GM19035 (cell line): Measurements from ENCODE around the gene PIP5K1B.
"Not testable (repeated sequence)": the region's sequence is repeated elsewhere in the genome, so short reads cannot be mapped to it uniquely, and the experiment has no call there.

ENCODE experiments used
- ATAC-seq: cut with Tn5 transposase; IDR thresholded peaks from one replicate; pipeline ENCODE4 v1.9.1; 2021; ENCODE audit not compliant: unreplicated experiment

The PIP5K1B gene, protein sequence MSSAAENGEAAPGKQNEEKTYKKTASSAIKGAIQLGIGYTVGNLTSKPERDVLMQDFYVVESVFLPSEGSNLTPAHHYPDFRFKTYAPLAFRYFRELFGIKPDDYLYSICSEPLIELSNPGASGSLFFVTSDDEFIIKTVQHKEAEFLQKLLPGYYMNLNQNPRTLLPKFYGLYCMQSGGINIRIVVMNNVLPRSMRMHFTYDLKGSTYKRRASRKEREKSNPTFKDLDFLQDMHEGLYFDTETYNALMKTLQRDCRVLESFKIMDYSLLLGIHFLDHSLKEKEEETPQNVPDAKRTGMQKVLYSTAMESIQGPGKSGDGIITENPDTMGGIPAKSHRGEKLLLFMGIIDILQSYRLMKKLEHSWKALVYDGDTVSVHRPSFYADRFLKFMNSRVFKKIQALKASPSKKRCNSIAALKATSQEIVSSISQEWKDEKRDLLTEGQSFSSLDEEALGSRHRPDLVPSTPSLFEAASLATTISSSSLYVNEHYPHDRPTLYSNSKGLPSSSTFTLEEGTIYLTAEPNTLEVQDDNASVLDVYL

GRCh38 chr9:68704814-68705530, at the start of gene PIP5K1B:
Gene PIP5K1B (plus strand): TSS chr9:68705240. CDS start chr9:68822615, 117,375 bp downstream.
- peak; percentile 80 for ATAC-seq

DNA sequence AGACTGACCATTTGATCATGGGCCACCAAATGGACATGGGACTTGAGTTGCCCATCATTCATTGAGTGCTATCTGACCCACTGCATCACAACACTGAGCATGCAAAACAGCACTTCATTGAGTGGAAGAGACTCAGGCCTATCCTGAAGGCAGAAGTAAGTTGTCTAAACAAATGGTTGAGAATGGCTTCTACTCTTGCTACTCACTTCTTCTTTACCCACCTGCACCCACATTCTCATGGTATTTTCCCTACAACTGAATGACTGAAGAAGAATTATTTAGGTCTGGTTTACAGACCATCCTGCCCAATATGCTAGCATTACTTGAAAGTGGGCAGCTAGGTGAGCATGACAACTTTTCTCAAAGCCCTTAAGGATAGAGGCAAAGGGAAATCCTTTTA, 41.0 kb upstream of the PIP5K1B start:
- no peak for ATAC-seq

DNA sequence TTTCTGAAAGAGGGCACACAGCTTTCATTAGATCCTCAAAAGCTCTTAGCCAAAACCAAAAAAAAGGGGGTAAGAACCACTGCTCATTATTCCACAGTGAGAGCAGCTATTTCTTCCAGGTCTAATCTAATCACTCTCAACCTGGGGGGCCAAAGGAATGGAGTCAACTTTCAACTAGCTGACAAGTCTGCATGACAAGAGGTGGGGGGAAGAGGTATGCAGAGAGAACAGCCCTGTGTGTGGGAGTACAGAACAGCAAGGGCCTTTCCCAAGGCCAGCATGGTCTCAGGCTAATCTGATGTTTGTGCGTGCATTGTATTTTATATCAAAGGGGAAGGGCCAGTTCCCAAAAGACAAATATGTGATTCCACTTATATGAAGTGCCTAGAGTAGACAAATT, 36.9 kb upstream of the PIP5K1B start:
- ATAC-seq = no peak

DNA sequence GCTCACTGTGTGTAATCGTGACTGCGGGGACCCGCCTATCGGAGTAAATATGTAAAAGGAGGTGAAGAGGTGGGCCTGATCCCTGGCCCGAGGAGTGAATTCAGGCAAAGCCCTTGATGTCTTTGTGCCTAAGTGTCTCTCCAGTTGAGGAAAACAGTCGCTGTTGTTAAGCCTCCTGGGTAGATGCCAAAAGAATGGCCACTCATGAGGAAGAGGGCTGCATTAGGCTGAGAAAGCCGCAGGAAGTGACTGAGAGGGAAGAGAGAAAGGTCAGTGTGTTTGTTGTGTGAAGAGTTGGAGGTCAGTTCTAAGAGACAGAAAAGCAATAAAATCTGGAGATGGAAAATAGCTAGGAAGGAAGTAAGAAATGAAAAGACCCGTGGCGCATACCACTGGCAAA, 35.8 kb upstream of the PIP5K1B start:
- no peak for ATAC-seq

GRCh38 chr9:68672215-68672614, 32.8 kb upstream of the PIP5K1B start:
- ATAC-seq = no peak

DNA sequence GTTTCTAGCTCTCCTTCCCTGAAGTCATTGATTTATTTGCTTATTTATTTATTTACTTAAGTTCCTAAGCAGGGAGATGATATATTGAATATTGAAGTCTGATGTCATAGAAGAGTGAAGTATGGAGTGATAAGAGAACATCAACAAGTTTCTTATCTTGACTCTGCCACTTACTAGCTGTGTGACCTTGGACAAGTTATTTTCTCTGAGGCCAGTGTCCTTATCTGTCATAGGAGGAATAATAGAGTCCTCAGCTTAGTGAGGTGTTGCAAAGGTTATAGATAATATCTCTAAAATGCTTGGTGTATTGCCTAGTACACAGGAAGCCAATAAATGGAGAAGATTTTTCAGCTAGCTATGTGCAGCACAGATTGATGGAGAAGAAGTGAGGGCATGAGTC, 32.4 kb upstream of the PIP5K1B start:
- ATAC-seq = no peak

- no peak for ATAC-seq
These were observed 26.6 kb upstream of the PIP5K1B start for GRCh38 chr9:68678430-68678829.

DNA sequence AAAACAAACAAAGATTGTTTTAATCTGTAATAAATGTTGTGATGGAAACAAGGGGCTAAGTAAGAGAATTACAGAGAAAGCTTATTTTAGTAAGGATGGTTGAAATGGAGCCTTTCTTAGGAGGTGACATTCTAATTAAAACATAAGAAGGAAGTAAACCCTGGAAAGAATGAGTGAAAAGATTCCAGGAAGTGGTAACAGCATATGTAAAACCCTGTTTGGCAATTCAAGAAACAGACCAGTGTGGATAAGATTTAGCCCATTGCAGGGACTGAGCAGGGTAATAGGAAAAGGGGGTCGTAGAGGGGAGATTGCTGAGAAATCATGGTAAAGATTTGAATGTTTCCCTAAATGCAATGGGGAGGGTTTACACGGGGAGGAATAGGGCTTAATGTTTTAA, 21.6 kb upstream of the PIP5K1B start:
- no peak for ATAC-seq

DNA sequence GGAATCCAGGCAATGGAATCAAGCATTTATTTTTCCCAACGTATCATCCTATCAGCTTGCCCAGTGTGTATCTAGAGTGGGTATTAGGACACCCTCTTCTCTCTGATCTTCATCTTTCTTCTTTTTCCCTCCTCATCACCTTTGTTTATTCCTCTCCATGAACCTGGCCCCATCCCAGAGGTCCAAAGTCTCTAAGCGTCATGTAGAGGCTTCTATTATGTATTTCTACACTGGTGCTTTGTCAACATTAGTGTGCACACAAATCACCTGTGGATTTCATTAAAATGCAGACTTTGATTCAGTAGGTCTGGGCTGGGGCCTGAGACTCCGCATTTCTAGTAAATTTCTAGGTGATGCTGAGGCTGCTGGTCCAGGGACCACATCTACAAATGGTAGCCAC, 19.8 kb upstream of the PIP5K1B start:
- ATAC-seq = no peak

- peak; percentile 88 for ATAC-seq
These were observed 19.3 kb upstream of the PIP5K1B start for GRCh38 chr9:68685770-68686169.

DNA sequence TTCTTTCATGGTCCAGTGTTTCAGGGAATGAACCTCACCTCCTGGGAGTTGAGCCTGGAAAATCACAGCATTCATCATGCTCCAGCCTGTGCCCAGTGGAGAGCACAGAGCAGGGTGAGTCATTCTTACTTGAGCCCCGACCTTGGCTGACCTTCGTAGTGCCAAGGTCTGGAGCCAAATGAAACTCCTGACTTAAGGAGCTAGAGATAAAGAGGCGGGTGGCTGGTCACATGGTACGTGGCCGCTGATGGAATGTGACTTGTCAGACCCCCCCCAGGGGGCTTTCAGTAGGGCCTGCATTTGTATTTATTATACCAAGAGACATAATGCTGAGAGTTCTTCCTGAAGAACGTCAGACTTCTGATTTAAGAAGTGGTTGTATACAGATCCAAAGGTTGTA, 15.0 kb upstream of the PIP5K1B start:
- no peak for ATAC-seq

DNA sequence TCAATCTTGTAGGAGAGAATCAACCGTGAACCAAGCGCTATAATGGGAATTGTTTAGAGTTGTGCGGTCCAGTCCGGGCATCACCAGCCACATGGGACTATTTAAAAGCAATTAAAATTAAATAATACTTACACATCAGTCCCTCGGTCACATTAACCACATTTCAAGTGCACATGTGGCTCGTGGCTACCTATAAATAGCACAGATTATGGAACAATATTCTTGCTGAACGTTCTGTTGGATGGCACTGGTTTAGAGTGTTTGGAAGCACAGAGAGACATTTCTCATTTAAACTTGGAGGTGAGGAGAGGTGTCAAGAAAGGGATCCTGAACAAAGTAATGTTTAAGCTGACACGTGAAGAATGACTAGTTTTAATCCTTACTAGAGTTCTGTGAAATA, 12.5 kb upstream of the PIP5K1B start:
- ATAC-seq = no peak

GRCh38 chr9:68694125-68694524, 10.9 kb upstream of the PIP5K1B start:
- no peak for ATAC-seq

GRCh38 chr9:68697851-68698250, 7.2 kb upstream of the PIP5K1B start:
- no peak for ATAC-seq

GRCh38 chr9:68698943-68699509, 6.0 kb upstream of the PIP5K1B start:
- ATAC-seq = no peak

- ATAC-seq = not testable (repeated sequence)
These were observed 5.4 kb upstream of the PIP5K1B start for GRCh38 chr9:68699625-68700024.

GRCh38 chr9:68702493-68702892, 2.5 kb upstream of the PIP5K1B start:
- ATAC-seq = no peak

DNA sequence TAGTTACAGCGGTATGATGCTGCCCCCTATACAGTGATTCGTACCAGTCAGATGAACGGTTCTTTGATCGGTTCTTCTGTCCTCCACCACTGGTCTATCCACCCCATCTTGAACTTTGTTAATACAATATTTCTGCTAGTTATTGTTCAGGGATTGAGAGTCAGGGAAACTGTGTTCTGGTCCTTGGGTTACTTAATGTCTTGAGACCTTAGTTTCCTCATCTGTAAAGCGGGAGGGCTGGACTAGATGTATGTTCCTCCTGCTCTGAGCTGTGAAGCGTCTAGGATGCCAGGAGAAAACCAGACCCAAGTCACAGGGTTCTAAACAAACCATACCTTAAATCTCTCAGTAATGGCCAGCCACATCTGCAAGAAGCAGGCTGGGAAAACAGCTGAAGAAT, 1.4 kb upstream of the PIP5K1B start:
- ATAC-seq = no peak

DNA sequence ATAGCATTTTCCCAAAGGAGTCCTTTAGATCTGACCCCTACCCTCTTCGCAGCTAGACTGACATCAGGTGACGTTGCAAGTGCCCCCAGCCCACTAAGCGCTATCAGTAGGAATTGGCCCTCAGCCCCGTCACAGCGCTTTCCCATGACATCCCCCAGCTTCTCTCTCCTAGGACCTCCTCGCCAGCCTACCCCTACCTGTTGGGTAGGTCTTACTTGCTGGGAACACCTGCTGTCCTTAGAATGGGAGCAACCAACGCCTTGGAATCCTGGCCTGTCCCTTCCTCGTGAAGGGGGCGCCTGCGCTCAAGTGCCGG, 584 bp upstream of the PIP5K1B start:
- no peak for ATAC-seq

DNA sequence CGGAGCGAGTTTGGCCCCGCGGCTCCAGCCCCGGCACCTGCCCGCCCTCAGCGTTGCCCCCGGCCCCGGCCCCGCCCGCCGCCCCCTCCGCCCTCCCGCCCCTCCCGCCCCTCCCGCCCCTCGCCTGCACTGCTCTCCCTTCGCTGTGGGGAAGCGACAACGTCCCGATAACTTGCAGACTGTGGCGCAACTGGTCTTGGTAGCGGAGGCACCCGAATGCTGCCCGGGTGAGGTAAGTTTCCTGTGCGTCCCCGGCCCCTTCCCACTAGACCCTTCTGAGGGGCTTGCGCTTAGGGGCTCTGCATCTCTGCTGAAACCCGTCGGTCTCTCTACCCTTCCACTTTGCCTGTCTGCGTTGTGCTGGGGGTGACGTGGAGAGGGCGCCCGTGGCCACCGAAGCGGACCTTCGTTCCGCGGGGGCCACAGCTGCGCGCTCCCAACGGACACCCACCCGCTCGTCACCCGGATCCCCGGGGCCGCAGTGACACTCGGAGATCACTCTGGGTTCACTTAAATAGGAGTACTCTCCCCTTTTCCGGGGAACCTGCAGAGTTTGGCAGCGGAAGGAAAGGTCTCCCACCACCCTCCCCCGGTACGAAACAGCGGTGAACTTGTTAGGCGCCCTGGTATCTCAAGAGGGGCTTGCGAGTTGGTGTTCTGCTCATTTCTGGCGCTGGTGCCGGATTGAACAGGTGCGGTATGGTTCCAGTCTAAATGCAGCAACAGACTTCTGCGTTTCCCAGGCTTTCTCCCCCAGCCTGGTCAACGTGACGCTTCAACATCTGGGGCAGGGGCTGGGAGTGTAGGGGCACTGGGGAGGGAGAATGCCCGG, 707 bp downstream of the PIP5K1B start:
- ATAC-seq = peak; percentile 10
